ENCODE data around the gene TIGD2. TPM values are rescaled to one million over a fixed set of nuclear protein-coding genes. Genes with fewer than 3 reads are reported as not detected.

The TIGD2 gene
- polyA plus RNA-seq, 2 donors = 1.8 to 1.9 TPM

- Histone ChIP-seq H3K4me1 (ENCODE audit: control insufficient read depth in 2 of 2, insufficient read depth in 2 of 2, low read length in 1 of 2) (no peaks in the 10 kb centered on the region), H3K27me3 (ENCODE audit: control insufficient read depth in 1 of 2, insufficient read depth in 2 of 2, low read length in 2 of 2) (no peaks in the 10 kb centered on the region), H3K36me3 (ENCODE audit: control insufficient read depth in 2 of 2, insufficient read depth in 2 of 2, low read length in 1 of 2) (no peaks in the 10 kb centered on the region), H3K9me3 (ENCODE audit: control insufficient read depth in 2 of 2, insufficient read depth in 1 of 2, low read depth in 1 of 2, low read length in 1 of 2) (no peaks in the 10 kb centered on the region), H3K4me3 (ENCODE audit: low read depth in 1 of 2, low read length in 2 of 2) (no peak overlapping the region), H3K27ac (ENCODE audit: low read depth in 2 of 2, low read length in 1 of 2) (no peak overlapping the region)
- WGBS, 2 donors = 92 to 95% methylated on average over 1 of the region's 1 CpG
Measured at GRCh38 chr4:89099471-89099870, 11.9 kb upstream of the TIGD2 start.

- no peaks in the 10 kb centered on the region for H3K36me3 ChIP-seq (ENCODE audit: control insufficient read depth in 2 of 2, insufficient read depth in 2 of 2, low read length in 1 of 2)
- no peaks in the 10 kb centered on the region for H3K27me3 ChIP-seq (ENCODE audit: control insufficient read depth in 1 of 2, insufficient read depth in 2 of 2, low read length in 2 of 2)
- no peak overlapping the region for H3K27ac ChIP-seq (ENCODE audit: low read depth in 2 of 2, low read length in 1 of 2)
- no peaks in the 10 kb centered on the region for H3K9me3 ChIP-seq (ENCODE audit: control insufficient read depth in 2 of 2, insufficient read depth in 1 of 2, low read depth in 1 of 2, low read length in 1 of 2)
- H3K4me3 ChIP-seq (ENCODE audit: low read depth in 1 of 2, low read length in 2 of 2) = no peak overlapping the region
- peaks cover 0 to 2% of the 10 kb centered on the region in 2 donors for H3K4me1 ChIP-seq (ENCODE audit: control insufficient read depth in 2 of 2, insufficient read depth in 2 of 2, low read length in 1 of 2)
- 90 to 92% methylated on average over 3 of the region's 3 CpGs for WGBS, 2 donors
Measured at GRCh38 chr4:89100853-89101252, 10.5 kb upstream of the TIGD2 start.

GRCh38 chr4:89101256-89102161 lies 9.8 kb upstream of the TIGD2 start:
- Histone ChIP-seq H3K9me3 (ENCODE audit: control insufficient read depth in 2 of 2, insufficient read depth in 1 of 2, low read depth in 1 of 2, low read length in 1 of 2) (no peaks in the 10 kb centered on the region), H3K27me3 (ENCODE audit: control insufficient read depth in 1 of 2, insufficient read depth in 2 of 2, low read length in 2 of 2) (no peaks in the 10 kb centered on the region), H3K36me3 (ENCODE audit: control insufficient read depth in 2 of 2, insufficient read depth in 2 of 2, low read length in 1 of 2) (no peaks in the 10 kb centered on the region), H3K4me3 (ENCODE audit: low read depth in 1 of 2, low read length in 2 of 2) (no peak overlapping the region), H3K27ac (ENCODE audit: low read depth in 2 of 2, low read length in 1 of 2) (no peak overlapping the region), H3K4me1 (ENCODE audit: control insufficient read depth in 2 of 2, insufficient read depth in 2 of 2, low read length in 1 of 2) (peaks cover 0 to 2% of the 10 kb centered on the region in 2 donors)
- WGBS, 2 donors = 84 to 86% methylated on average over 11 of the region's 11 CpGs

GRCh38 chr4:89105726-89106125 lies 5.6 kb upstream of the TIGD2 start:
- WGBS, 2 donors = 86 to 91% methylated on average over 6 of the region's 6 CpGs
- Histone ChIP-seq H3K4me1 (ENCODE audit: control insufficient read depth in 2 of 2, insufficient read depth in 2 of 2, low read length in 1 of 2) (peaks cover 0 to 2% of the 10 kb centered on the region in 2 donors), H3K36me3 (ENCODE audit: control insufficient read depth in 2 of 2, insufficient read depth in 2 of 2, low read length in 1 of 2) (no peaks in the 10 kb centered on the region), H3K27ac (ENCODE audit: low read depth in 2 of 2, low read length in 1 of 2) (no peak overlapping the region), H3K9me3 (ENCODE audit: control insufficient read depth in 2 of 2, insufficient read depth in 1 of 2, low read depth in 1 of 2, low read length in 1 of 2) (no peaks in the 10 kb centered on the region), H3K4me3 (ENCODE audit: low read depth in 1 of 2, low read length in 2 of 2) (no peak overlapping the region), H3K27me3 (ENCODE audit: control insufficient read depth in 1 of 2, insufficient read depth in 2 of 2, low read length in 2 of 2) (no peaks in the 10 kb centered on the region)

GRCh38 chr4:89108091-89108490 lies 3.2 kb upstream of the TIGD2 start:
- Histone ChIP-seq H3K27me3 (ENCODE audit: control insufficient read depth in 1 of 2, insufficient read depth in 2 of 2, low read length in 2 of 2) (no peaks in the 10 kb centered on the region), H3K4me3 (ENCODE audit: low read depth in 1 of 2, low read length in 2 of 2) (no peak overlapping the region), H3K9me3 (ENCODE audit: control insufficient read depth in 2 of 2, insufficient read depth in 1 of 2, low read depth in 1 of 2, low read length in 1 of 2) (no peaks in the 10 kb centered on the region), H3K36me3 (ENCODE audit: control insufficient read depth in 2 of 2, insufficient read depth in 2 of 2, low read length in 1 of 2) (no peaks in the 10 kb centered on the region), H3K27ac (ENCODE audit: low read depth in 2 of 2, low read length in 1 of 2) (no peak overlapping the region), H3K4me1 (ENCODE audit: control insufficient read depth in 2 of 2, insufficient read depth in 2 of 2, low read length in 1 of 2) (peaks cover 0 to 2% of the 10 kb centered on the region in 2 donors)
- WGBS, 2 donors = 93 to 95% methylated on average over 4 of the region's 4 CpGs

- Histone ChIP-seq H3K27ac (ENCODE audit: low read depth in 2 of 2, low read length in 1 of 2) (no peak overlapping the region), H3K36me3 (ENCODE audit: control insufficient read depth in 2 of 2, insufficient read depth in 2 of 2, low read length in 1 of 2) (no peaks in the 10 kb centered on the region), H3K4me1 (ENCODE audit: control insufficient read depth in 2 of 2, insufficient read depth in 2 of 2, low read length in 1 of 2) (no peaks in the 10 kb centered on the region), H3K9me3 (ENCODE audit: control insufficient read depth in 2 of 2, insufficient read depth in 1 of 2, low read depth in 1 of 2, low read length in 1 of 2) (no peaks in the 10 kb centered on the region), H3K27me3 (ENCODE audit: control insufficient read depth in 1 of 2, insufficient read depth in 2 of 2, low read length in 2 of 2) (no peaks in the 10 kb centered on the region), H3K4me3 (ENCODE audit: low read depth in 1 of 2, low read length in 2 of 2) (peak overlapping the region in 1 of 2 donors; percentile 63)
- WGBS, 2 donors = 41 to 44% methylated on average over 10 of the region's 10 CpGs
Measured at GRCh38 chr4:89109841-89110540, 1.3 kb upstream of the TIGD2 start.

- peak overlapping the region; percentile 39 to 57 for H3K27ac ChIP-seq (ENCODE audit: low read depth in 2 of 2, low read length in 1 of 2)
- no peaks in the 10 kb centered on the region for H3K36me3 ChIP-seq (ENCODE audit: control insufficient read depth in 2 of 2, insufficient read depth in 2 of 2, low read length in 1 of 2)
- no peaks in the 10 kb centered on the region for H3K4me1 ChIP-seq (ENCODE audit: control insufficient read depth in 2 of 2, insufficient read depth in 2 of 2, low read length in 1 of 2)
- H3K4me3 ChIP-seq (ENCODE audit: low read depth in 1 of 2, low read length in 2 of 2) = peak overlapping the region; percentile 63 to 95
- H3K9me3 ChIP-seq (ENCODE audit: control insufficient read depth in 2 of 2, insufficient read depth in 1 of 2, low read depth in 1 of 2, low read length in 1 of 2) = no peaks in the 10 kb centered on the region
- no peaks in the 10 kb centered on the region for H3K27me3 ChIP-seq (ENCODE audit: control insufficient read depth in 1 of 2, insufficient read depth in 2 of 2, low read length in 2 of 2)
- WGBS, 2 donors = 1% methylated on average over 30 of the region's 30 CpGs
Measured at GRCh38 chr4:89110541-89110985, 770 bp upstream of the TIGD2 start.

- Histone ChIP-seq H3K27ac (ENCODE audit: low read depth in 2 of 2, low read length in 1 of 2) (peak overlapping the region; percentile 66 to 89), H3K27me3 (ENCODE audit: control insufficient read depth in 1 of 2, insufficient read depth in 2 of 2, low read length in 2 of 2) (no peaks in the 10 kb centered on the region), H3K4me1 (ENCODE audit: control insufficient read depth in 2 of 2, insufficient read depth in 2 of 2, low read length in 1 of 2) (no peaks in the 10 kb centered on the region), H3K9me3 (ENCODE audit: control insufficient read depth in 2 of 2, insufficient read depth in 1 of 2, low read depth in 1 of 2, low read length in 1 of 2) (no peaks in the 10 kb centered on the region), H3K36me3 (ENCODE audit: control insufficient read depth in 2 of 2, insufficient read depth in 2 of 2, low read length in 1 of 2) (no peaks in the 10 kb centered on the region), H3K4me3 (ENCODE audit: low read depth in 1 of 2, low read length in 2 of 2) (peak overlapping the region; percentile 63 to 95)
- WGBS, 2 donors = 18 to 22% methylated on average over 15 of the region's 15 CpGs
Measured at GRCh38 chr4:89111833-89112563, 665 bp downstream of the TIGD2 start.

- H3K27me3 ChIP-seq (ENCODE audit: control insufficient read depth in 1 of 2, insufficient read depth in 2 of 2, low read length in 2 of 2) = no peaks in the 10 kb centered on the region
- H3K4me1 ChIP-seq (ENCODE audit: control insufficient read depth in 2 of 2, insufficient read depth in 2 of 2, low read length in 1 of 2) = no peaks in the 10 kb centered on the region
- H3K9me3 ChIP-seq (ENCODE audit: control insufficient read depth in 2 of 2, insufficient read depth in 1 of 2, low read depth in 1 of 2, low read length in 1 of 2) = no peaks in the 10 kb centered on the region
- 86 to 91% methylated on average over 2 of the region's 2 CpGs for WGBS, 2 donors
- H3K4me3 ChIP-seq (ENCODE audit: low read depth in 1 of 2, low read length in 2 of 2) = no peak overlapping the region
- no peak overlapping the region for H3K27ac ChIP-seq (ENCODE audit: low read depth in 2 of 2, low read length in 1 of 2)
- H3K36me3 ChIP-seq (ENCODE audit: control insufficient read depth in 2 of 2, insufficient read depth in 2 of 2, low read length in 1 of 2) = no peaks in the 10 kb centered on the region
Measured at GRCh38 chr4:89113415-89113814, 2.1 kb downstream of the TIGD2 start.

Data from esophagus (tissue), 2 donors.